Measurements from ENCODE around the gene VIPAS39.
A peak's percentile ranks its signal among the peaks of the same experiment; 100 is the strongest.

VIPAS39 gene

GRCh38 chr14:77495334-77495733 is 37.9 kb upstream of the VIPAS39 start:
- peak in 1 of 2 donors; percentile 13 for DNase-seq (ENCODE audit: low read depth in 2 of 2)

GRCh38 chr14:77491056-77491455 is 33.7 kb upstream of the VIPAS39 start:
- H3K4me3 ChIP-seq (replicated peaks in 1 of 2; ENCODE audit: low read depth in 2 of 2, low read length in 2 of 2) = no peak overlapping the region
- no peak for TF ChIP-seq CTCF (IDR thresholded peaks at IDR 0.05; ENCODE audit: low read depth, low read length)

More at GRCh38 chr14:77495334-77495733, 37.9 kb upstream of the VIPAS39 start:
- H3K4me3 ChIP-seq (replicated peaks in 1 of 2; ENCODE audit: low read depth in 2 of 2, low read length in 2 of 2) = no peak overlapping the region
- TF ChIP-seq CTCF (IDR thresholded peaks at IDR 0.05; ENCODE audit: low read depth, low read length) = no peak

GRCh38 chr14:77490347-77490986 is 33.1 kb upstream of the VIPAS39 start:
- TF ChIP-seq CTCF (IDR thresholded peaks at IDR 0.05; ENCODE audit: low read depth, low read length) = no peak
- no peak overlapping the region for H3K4me3 ChIP-seq (replicated peaks in 1 of 2; ENCODE audit: low read depth in 2 of 2, low read length in 2 of 2)
- DNase-seq (ENCODE audit: low read depth in 2 of 2) = no peak

More at GRCh38 chr14:77491056-77491455, 33.7 kb upstream of the VIPAS39 start:
- DNase-seq (ENCODE audit: low read depth in 2 of 2) = no peak

GRCh38 chr14:77489041-77489440 is 31.6 kb upstream of the VIPAS39 start:
- no peak for DNase-seq (ENCODE audit: low read depth in 2 of 2)
- no peak overlapping the region for H3K4me3 ChIP-seq (replicated peaks in 1 of 2; ENCODE audit: low read depth in 2 of 2, low read length in 2 of 2)
- no peak for TF ChIP-seq CTCF (IDR thresholded peaks at IDR 0.05; ENCODE audit: low read depth, low read length)

GRCh38 chr14:77488558-77488957 is 31.2 kb upstream of the VIPAS39 start:
- H3K4me3 ChIP-seq (replicated peaks in 1 of 2; ENCODE audit: low read depth in 2 of 2, low read length in 2 of 2) = no peak overlapping the region
- no peak for TF ChIP-seq CTCF (IDR thresholded peaks at IDR 0.05; ENCODE audit: low read depth, low read length)
- no peak for DNase-seq (ENCODE audit: low read depth in 2 of 2)

- H3K4me3 ChIP-seq (replicated peaks in 1 of 2; ENCODE audit: low read depth in 2 of 2, low read length in 2 of 2) = no peak overlapping the region
- peak in 1 of 2 donors; percentile 88 for DNase-seq (ENCODE audit: low read depth in 2 of 2)
- TF ChIP-seq CTCF (IDR thresholded peaks at IDR 0.05; ENCODE audit: low read depth, low read length) = no peak
Measured at GRCh38 chr14:77485901-77486678, 28.7 kb upstream of the VIPAS39 start.

All from cardiac fibroblast (primary cell).